Testis (tissue), 3 donors: ENCODE results near the gene DHX57. TPM values are rescaled to one million over a fixed set of nuclear protein-coding genes. Genes with fewer than 3 reads are reported as not detected.

Source experiments
- DNase-seq: peaks from one replicate; pipeline ENCODE4 v3.0.0-alpha.2; 2019
- H3K27ac ChIP-seq, 2 donors: fragments of 200-600 bp; sonication (generic); one replicate each; pipeline ENCODE4 v1.5.1; 2019
- H3K27me3 ChIP-seq: fragments of 200-600 bp; sonication (generic); one replicate; pipeline ENCODE4 v1.5.1; 2019
- H3K36me3 ChIP-seq: fragments of 200-600 bp; sonication (generic); one replicate; pipeline ENCODE4 v1.5.1; 2017; ENCODE audit warnings: low read depth; ENCODE audit errors: missing control alignments
- H3K4me1 ChIP-seq: fragments of 200-600 bp; sonication (generic); one replicate; pipeline ENCODE4 v1.5.1; 2019
- H3K4me3 ChIP-seq, 2 donors: fragments of 200-600 bp; sonication (generic); one replicate each; pipeline ENCODE4 v1.5.1; 2017 to 2019
- H3K9me3 ChIP-seq: fragments of 200-600 bp; sonication (generic); one replicate; pipeline ENCODE4 v1.5.1; 2017
- POLR2A ChIP-seq: fragments of 450-650 bp; IDR thresholded peaks from one replicate; pipeline ENCODE4 v1.6.1; 2017; ENCODE audit warnings: antibody characterized with exemption, mild to moderate bottlenecking, moderate library complexity
- WGBS, 2 donors: methylation state at CpG; one replicate each; pipeline ENCODE4 v1.1.5; 2018; 5-methylcytosine and 5-hydroxymethylcytosine counted together
- intact Hi-C: fragments of 100-400 bp; cut with DNase I; formaldehyde crosslinking; loops from one replicate; pipeline ENCODE4 v1.15.1; 2023; ENCODE audit warnings: low total_unique reads
- polyA plus RNA-seq: library from polyadenylated mRNA; stranded (reverse); fragments of 350-450 nt; fragmentation: Illumina TruSeq; extraction: RNeasy Lipid Tissue Mini Kit (QIAGEN cat#74804); gene quantifications from one replicate; pipeline ENCODE4 v1.2.3, GENCODE V29; 2014; ENCODE audit warnings: low read depth, low replicate concordance; ENCODE audit not compliant: insufficient read depth
- total RNA-seq, 2 donors: library from RNA; depleted of rRNA; stranded (reverse); fragments of >200 nt; gene quantifications; one replicate each; pipeline ENCODE4 v1.2.3, GENCODE V29; 2016
- TF ChIP-seq, protein P1 (sequence below), 3 experiments: fragments of 450-650 bp in 2 of 3; fragments of 200-600 bp in 1 of 3; sonication (generic) in 1 of 3; IDR thresholded peaks; one replicate each; pipeline ENCODE4 v1.5.1; 2016 to 2019; ENCODE audit warnings: antibody characterized with exemption in 3 of 3, mild to moderate bottlenecking in 2 of 3, moderate library complexity in 1 of 3

DHX57 gene
- total and polyA plus RNA-seq, 3 donors from 2014 or later, result 36.8 to 74.2 (median 63.7) TPM

GRCh38 chr2:38900726-38901125 lies 25.0 kb upstream of the DHX57 start:
- TF ChIP-seq, protein P1, sequence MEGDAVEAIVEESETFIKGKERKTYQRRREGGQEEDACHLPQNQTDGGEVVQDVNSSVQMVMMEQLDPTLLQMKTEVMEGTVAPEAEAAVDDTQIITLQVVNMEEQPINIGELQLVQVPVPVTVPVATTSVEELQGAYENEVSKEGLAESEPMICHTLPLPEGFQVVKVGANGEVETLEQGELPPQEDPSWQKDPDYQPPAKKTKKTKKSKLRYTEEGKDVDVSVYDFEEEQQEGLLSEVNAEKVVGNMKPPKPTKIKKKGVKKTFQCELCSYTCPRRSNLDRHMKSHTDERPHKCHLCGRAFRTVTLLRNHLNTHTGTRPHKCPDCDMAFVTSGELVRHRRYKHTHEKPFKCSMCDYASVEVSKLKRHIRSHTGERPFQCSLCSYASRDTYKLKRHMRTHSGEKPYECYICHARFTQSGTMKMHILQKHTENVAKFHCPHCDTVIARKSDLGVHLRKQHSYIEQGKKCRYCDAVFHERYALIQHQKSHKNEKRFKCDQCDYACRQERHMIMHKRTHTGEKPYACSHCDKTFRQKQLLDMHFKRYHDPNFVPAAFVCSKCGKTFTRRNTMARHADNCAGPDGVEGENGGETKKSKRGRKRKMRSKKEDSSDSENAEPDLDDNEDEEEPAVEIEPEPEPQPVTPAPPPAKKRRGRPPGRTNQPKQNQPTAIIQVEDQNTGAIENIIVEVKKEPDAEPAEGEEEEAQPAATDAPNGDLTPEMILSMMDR (IDR thresholded peaks at IDR 0.05), result no peak
- TF ChIP-seq POLR2A, result no peak
- no peak for DNase-seq
- WGBS, 2 donors, result 57 to 78% methylated on average over 1 of the region's 1 CpG

DNA sequence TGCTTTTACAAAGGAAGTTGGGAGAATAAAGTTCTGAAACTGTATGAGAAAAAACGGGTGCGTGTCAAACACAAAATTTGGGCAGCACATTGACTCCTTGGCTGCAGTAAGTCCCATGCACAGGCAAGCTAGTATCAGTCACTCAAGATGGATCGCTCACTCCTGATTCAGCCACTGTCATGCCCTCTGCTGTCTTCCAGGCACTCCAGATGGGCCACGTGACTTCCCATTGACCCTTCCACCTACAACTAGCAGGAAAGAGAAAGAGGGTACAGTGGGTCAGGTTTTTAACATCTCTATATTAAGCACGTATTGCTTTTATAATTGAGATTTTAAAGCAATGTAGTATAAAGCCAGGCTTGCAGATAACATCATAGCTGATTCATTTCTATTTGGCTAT lies 22.5 kb upstream of the DHX57 start:
- Histone ChIP-seq H3K4me3 (no peak overlapping the region), H3K36me3 (no peaks in the 10 kb centered on the region), H3K4me1 (no peaks in the 10 kb centered on the region), H3K27ac (no peak overlapping the region), H3K27me3 (no peaks in the 10 kb centered on the region), H3K9me3 (no peaks in the 10 kb centered on the region)
- 88 to 90% methylated on average over 5 of the region's 5 CpGs for WGBS, 2 donors
- no peak for DNase-seq
- TF ChIP-seq, protein P1 (IDR thresholded peaks at IDR 0.05), result no peak
- no peak for TF ChIP-seq POLR2A
- intact Hi-C loops, result no loop called here

More at GRCh38 chr2:38900726-38901125, 25.0 kb upstream of the DHX57 start:
- no peaks in the 10 kb centered on the region for H3K9me3 ChIP-seq
- H3K4me3 ChIP-seq, result no peak overlapping the region
- H3K4me1 ChIP-seq, result no peaks in the 10 kb centered on the region
- no peaks in the 10 kb centered on the region for H3K27me3 ChIP-seq
- no peaks in the 10 kb centered on the region for H3K36me3 ChIP-seq
- intact Hi-C loops, result no loop called here
- H3K27ac ChIP-seq, result no peak overlapping the region

GRCh38 chr2:38892819-38893218 lies 17.1 kb upstream of the DHX57 start:
- H3K4me3 ChIP-seq, result no peak overlapping the region
- no peak for DNase-seq
- intact Hi-C loops, result no loop called here
- H3K27me3 ChIP-seq, result no peaks in the 10 kb centered on the region
- H3K27ac ChIP-seq, result no peak overlapping the region
- H3K9me3 ChIP-seq, result no peaks in the 10 kb centered on the region
- H3K4me1 ChIP-seq, result no peaks in the 10 kb centered on the region
- TF ChIP-seq POLR2A, result no peak
- TF ChIP-seq, protein P1 (IDR thresholded peaks at IDR 0.05), result no peak
- H3K36me3 ChIP-seq, result no peaks in the 10 kb centered on the region

- intact Hi-C loops, result no loop called here
- H3K4me3 ChIP-seq, result no peak within 1 kb of the TSS
- 86 to 88% methylated on average over 3 of the region's 3 CpGs for WGBS, 2 donors
- no peak for TF ChIP-seq POLR2A
- TF ChIP-seq, protein P1 (IDR thresholded peaks at IDR 0.05), result no peak
- H3K9me3 ChIP-seq, result no peaks in the 10 kb centered on the region
- H3K27ac ChIP-seq, result no peak within 1 kb of the TSS
- H3K27me3 ChIP-seq, result no peaks in the 10 kb centered on the region
- no peak for DNase-seq
- no peaks in the 10 kb centered on the region for H3K36me3 ChIP-seq
- no peaks in the 10 kb centered on the region for H3K4me1 ChIP-seq
Measured at GRCh38 chr2:38889575-38889974, 13.8 kb upstream of the DHX57 start, which contains the start of gene ARHGEF33. TSS of gene ARHGEF33 (plus strand) at chr2:38889875. CDS start at chr2:38919448, 29,573 bp downstream.

DNA sequence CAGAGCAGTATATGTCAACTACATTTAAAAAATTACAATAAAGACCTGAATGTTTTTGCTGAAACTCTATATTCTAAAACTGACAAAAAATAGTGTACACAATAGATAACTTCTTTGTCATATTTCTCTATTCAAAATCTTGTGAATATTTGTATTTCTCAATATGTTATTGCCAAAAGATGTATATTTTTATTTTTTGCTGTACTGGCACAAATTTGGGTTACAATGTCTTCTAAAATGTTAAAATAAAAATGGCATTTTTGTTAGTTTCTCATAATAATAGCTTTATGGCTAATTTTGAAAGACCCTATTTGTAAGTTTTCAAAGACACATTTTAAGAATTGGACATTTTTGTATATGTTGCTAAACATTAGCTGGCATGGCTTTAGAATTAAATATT lies 13.3 kb upstream of the DHX57 start:
- DNase-seq, result no peak
- H3K27ac ChIP-seq, result no peak overlapping the region
- no peak overlapping the region for H3K4me3 ChIP-seq
- no peaks in the 10 kb centered on the region for H3K9me3 ChIP-seq
- TF ChIP-seq, protein P1 (IDR thresholded peaks at IDR 0.05), result no peak
- no peak for TF ChIP-seq POLR2A
- no peaks in the 10 kb centered on the region for H3K27me3 ChIP-seq
- intact Hi-C loops, result no loop called here
- H3K36me3 ChIP-seq, result no peaks in the 10 kb centered on the region
- no peaks in the 10 kb centered on the region for H3K4me1 ChIP-seq
